OCI-LY3 (cell line): ENCODE measurements around the gene PML.

Source experiments
- EZH2phosphoT487 ChIP-seq: fragments of 200-600 bp; shearing (Covaris generic); IDR thresholded peaks from 2 replicates; pipeline ENCODE4 v1.6.1; 2018; ENCODE audit warnings: antibody characterized with exemption, mixed run types, low read depth
- TF ChIP-seq, protein P1 (sequence below): fragments of 200-600, 300-600 bp; sonication (generic); IDR thresholded peaks from 2 replicates; pipeline ENCODE4 v1.5.1; 2014; ENCODE audit warnings: antibody characterized with exemption, low read length, low read depth

DNA sequence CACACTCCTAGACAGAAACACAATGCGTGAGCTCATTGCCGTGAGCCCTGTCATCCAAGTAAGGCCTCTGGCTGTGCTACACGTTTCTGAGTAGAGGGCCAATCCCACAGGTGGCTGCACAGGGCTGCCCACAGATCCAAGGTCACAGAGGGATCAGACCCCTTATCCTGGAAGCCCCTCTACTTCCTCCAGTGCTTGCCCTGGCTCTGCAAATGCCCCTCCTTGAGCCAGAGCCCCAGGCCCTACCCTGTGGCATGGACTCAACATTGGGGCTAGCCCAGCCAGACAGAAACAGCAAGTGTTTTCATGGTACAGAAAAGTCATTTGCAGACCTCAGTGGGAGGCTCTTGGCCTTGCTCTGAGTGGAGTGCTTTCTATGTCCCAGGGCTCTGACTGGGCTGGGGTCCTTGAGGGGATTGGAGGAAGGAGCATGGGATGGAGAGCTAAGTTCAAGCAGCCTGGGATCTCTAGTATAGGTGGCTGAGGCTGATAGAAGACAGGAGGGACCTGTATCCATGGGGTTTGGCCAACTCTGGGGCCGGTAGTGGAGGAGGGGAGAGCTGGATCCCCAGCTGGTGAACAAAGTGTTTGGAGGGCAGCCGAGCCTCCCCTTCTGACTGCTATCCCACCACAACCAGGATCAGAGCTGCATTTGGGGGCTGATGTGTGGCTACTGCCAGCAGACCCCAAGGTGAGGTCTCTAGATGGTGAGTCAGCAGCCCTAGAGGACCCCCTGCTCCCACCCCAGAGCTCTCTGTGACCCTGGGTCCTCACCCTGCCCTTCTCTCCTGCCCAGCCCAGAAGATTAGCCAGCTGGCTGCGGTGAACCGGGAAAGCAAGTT, 49.1 kb downstream of the PML start:
- TF ChIP-seq, protein P1, sequence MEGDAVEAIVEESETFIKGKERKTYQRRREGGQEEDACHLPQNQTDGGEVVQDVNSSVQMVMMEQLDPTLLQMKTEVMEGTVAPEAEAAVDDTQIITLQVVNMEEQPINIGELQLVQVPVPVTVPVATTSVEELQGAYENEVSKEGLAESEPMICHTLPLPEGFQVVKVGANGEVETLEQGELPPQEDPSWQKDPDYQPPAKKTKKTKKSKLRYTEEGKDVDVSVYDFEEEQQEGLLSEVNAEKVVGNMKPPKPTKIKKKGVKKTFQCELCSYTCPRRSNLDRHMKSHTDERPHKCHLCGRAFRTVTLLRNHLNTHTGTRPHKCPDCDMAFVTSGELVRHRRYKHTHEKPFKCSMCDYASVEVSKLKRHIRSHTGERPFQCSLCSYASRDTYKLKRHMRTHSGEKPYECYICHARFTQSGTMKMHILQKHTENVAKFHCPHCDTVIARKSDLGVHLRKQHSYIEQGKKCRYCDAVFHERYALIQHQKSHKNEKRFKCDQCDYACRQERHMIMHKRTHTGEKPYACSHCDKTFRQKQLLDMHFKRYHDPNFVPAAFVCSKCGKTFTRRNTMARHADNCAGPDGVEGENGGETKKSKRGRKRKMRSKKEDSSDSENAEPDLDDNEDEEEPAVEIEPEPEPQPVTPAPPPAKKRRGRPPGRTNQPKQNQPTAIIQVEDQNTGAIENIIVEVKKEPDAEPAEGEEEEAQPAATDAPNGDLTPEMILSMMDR = no peak
- TF ChIP-seq EZH2phosphoT487 = no peak
